ENCODE data around the gene PFDN4.

GRCh38 chr20:54158226-54158625, 49.7 kb upstream of the PFDN4 start:
- TF ChIP-seq CTCF (IDR thresholded peaks at IDR 0.05; ENCODE audit: borderline replicate concordance, extremely low read depth, low read length, poor library complexity, severe bottlenecking) (no peak), EZH2 (IDR thresholded peaks at IDR 0.05; ENCODE audit: borderline replicate concordance, low read depth, low read length, severe bottlenecking) (no peak)
